Activated CD8-positive, alpha-beta T cell treated with anti-CD3 and anti-CD28 coated beads for 36 hours (primary cell): Measurements from ENCODE around the gene CAMK1D. TPM values are rescaled to one million over a fixed set of nuclear protein-coding genes. Genes with fewer than 3 reads are reported as not detected.

Experiments used
- ATAC-seq: fragments of 200-7000 bp; cut with Tn5 transposase; one replicate; pipeline ENCODE4 v1.10.0; 2021; ENCODE audit warnings: mild to moderate bottlenecking, moderate library complexity
- CTCF ChIA-PET: fragments of 350-600 bp; sonication (Branson Sonifier 250); formaldehyde crosslinking; loops from one replicate; lab custom pipeline; 2021; ENCODE audit warnings: antibody characterized with exemption; lab: Charles Lee
- POLR2A ChIA-PET: fragments of 350-600 bp; sonication (Branson Sonifier 250); formaldehyde crosslinking; loops from one replicate; lab custom pipeline; 2021; ENCODE audit warnings: antibody characterized with exemption; lab: Charles Lee
- DNase-seq: peaks from one replicate; pipeline ENCODE4 v3.0.0-alpha.2; 2020
- H3K27ac Mint-ChIP-seq: one replicate; pipeline ENCODE4 v1.8.0; 2021; ENCODE audit warnings: mild to moderate bottlenecking, mixed read lengths
- H3K27me3 Mint-ChIP-seq: one replicate; pipeline ENCODE4 v1.8.0; 2021; ENCODE audit warnings: mixed read lengths
- H3K36me3 Mint-ChIP-seq: one replicate; pipeline ENCODE4 v1.8.0; 2021; ENCODE audit warnings: low read depth, mixed read lengths
- H3K4me1 Mint-ChIP-seq: one replicate; pipeline ENCODE4 v1.8.0; 2021; ENCODE audit warnings: low read depth, mixed read lengths
- H3K4me3 Mint-ChIP-seq: one replicate; pipeline ENCODE4 v1.8.0; 2021; ENCODE audit warnings: mild to moderate bottlenecking, moderate library complexity, mixed read lengths
- H3K9me3 Mint-ChIP-seq: one replicate; pipeline ENCODE4 v1.8.0; 2021; ENCODE audit warnings: mixed read lengths
- CTCF ChIP-seq: fragments of 200-600 bp; IDR thresholded peaks from one replicate; pipeline ENCODE4 v1.8.0; 2022; ENCODE audit warnings: antibody characterized with exemption, mild to moderate bottlenecking
- intact Hi-C: fragments of 100-400 bp; cut with micrococcal nuclease; formaldehyde crosslinking; loops from one replicate; pipeline ENCODE4 v1.10.0; 2022
- total RNA-seq, 2 experiments: library from RNA; stranded (reverse); gene quantifications; one replicate each; pipeline ENCODE4 v1.2.3, GENCODE V29; 2021

CAMK1D gene
- total RNA-seq, 2 experiments from 2014 or later, result 13.8 TPM

- no peak overlapping the region for H3K4me3 Mint-ChIP-seq
- H3K27me3 Mint-ChIP-seq, result no peaks in the 10 kb centered on the region
- no peaks in the 10 kb centered on the region for H3K9me3 Mint-ChIP-seq
- DNase-seq, result peak; percentile 43
- peak overlapping the region; percentile 39 for H3K27ac Mint-ChIP-seq
- ChIA-PET POLR2A (no interaction called here), CTCF (interaction anchor here (1.1 to 2.3 kb wide), 8 partner anchors 13 to 283 kb away, joined by 3 to 14 read pairs (median 8); no protein-coding TSS in a partner anchor)
- TF ChIP-seq CTCF, result no peak
- H3K4me1 Mint-ChIP-seq, result peaks cover 20% of the 10 kb centered on the region
- peak; percentile 52 for ATAC-seq
- peaks cover 2% of the 10 kb centered on the region for H3K36me3 Mint-ChIP-seq
- intact Hi-C loops, result no loop called here
These were observed 431.6 kb downstream of the CAMK1D start for GRCh38 chr10:12780634-12781601.

- no peak for TF ChIP-seq CTCF
- Mint-ChIP-seq H3K27ac (no peak overlapping the region), H3K4me3 (no peak overlapping the region), H3K9me3 (no peaks in the 10 kb centered on the region), H3K27me3 (no peaks in the 10 kb centered on the region), H3K4me1 (peaks cover 20% of the 10 kb centered on the region), H3K36me3 (peaks cover under 1% of the 10 kb centered on the region)
- no peak for DNase-seq
- intact Hi-C loops, result no loop called here
- ATAC-seq, result no peak
- ChIA-PET CTCF (interaction anchor here (0.7 to 2.3 kb wide), 34 partner anchors 8 to 700 kb away, joined by 3 to 14 read pairs (median 4); no protein-coding TSS in a partner anchor), POLR2A (interaction anchor here (0.6 kb wide), 1 partner anchor 42 kb away, joined by 3 read pairs; no protein-coding TSS in a partner anchor)
These were observed 432.6 kb downstream of the CAMK1D start for GRCh38 chr10:12781976-12782375.

GRCh38 chr10:12782537-12782936 is 433.2 kb downstream of the CAMK1D start:
- ChIA-PET CTCF (interaction anchor here (0.7 to 2.3 kb wide), 35 partner anchors 9 to 700 kb away, joined by 3 to 14 read pairs (median 4); partner anchors contain the start of gene OPTN), POLR2A (interaction anchor here (0.6 kb wide), 1 partner anchor 43 kb away, joined by 3 read pairs; no protein-coding TSS in a partner anchor)
- Mint-ChIP-seq H3K36me3 (no peaks in the 10 kb centered on the region), H3K27me3 (no peaks in the 10 kb centered on the region), H3K4me3 (no peak overlapping the region), H3K4me1 (peaks cover 20% of the 10 kb centered on the region), H3K27ac (no peak overlapping the region), H3K9me3 (no peaks in the 10 kb centered on the region)
- peak; percentile 49 for DNase-seq
- peak; percentile 90 for TF ChIP-seq CTCF
- intact Hi-C loops, result no loop called here
- no peak for ATAC-seq

- ATAC-seq, result no peak
- Mint-ChIP-seq H3K36me3 (no peaks in the 10 kb centered on the region), H3K4me3 (no peak overlapping the region), H3K9me3 (no peaks in the 10 kb centered on the region), H3K4me1 (peaks cover 15% of the 10 kb centered on the region), H3K27me3 (no peaks in the 10 kb centered on the region), H3K27ac (no peak overlapping the region)
- intact Hi-C loops, result no loop called here
- POLR2A ChIA-PET, result no interaction called here
- TF ChIP-seq CTCF, result no peak
- no peak for DNase-seq
- CTCF ChIA-PET, result interaction anchor here (2.0 to 2.2 kb wide), 2 partner anchors 32 to 119 kb away, joined by 7 to 14 read pairs; no protein-coding TSS in a partner anchor
These were observed 433.9 kb downstream of the CAMK1D start for GRCh38 chr10:12783293-12783692.
